Transverse colon (tissue), 3 donors: Measurements from ENCODE around the gene FNBP1.

Experiments
- CTCF ChIP-seq, 5 experiments: fragments of 200-600 bp in 3 of 5; fragments of 450-650 bp in 2 of 5; sonication (generic) in 3 of 5; IDR thresholded peaks; 1 replicate in 2 of 5; 2 replicates in 3 of 5; pipeline ENCODE4 v1.5.1; 2016 to 2017; ENCODE audit warnings: antibody characterized with exemption in 5 of 5, inconsistent platforms in 3 of 5, mild to moderate bottlenecking in 2 of 5, moderate library complexity in 1 of 5
- EP300 ChIP-seq: sonication (generic); formaldehyde crosslinking; IDR thresholded peaks from one replicate; pipeline ENCODE4 v1.6.1; 2017; ENCODE audit warnings: antibody characterized with exemption, low read depth
- POLR2A ChIP-seq: fragments of 450-650 bp; IDR thresholded peaks from one replicate; pipeline ENCODE4 v1.6.1; 2016; ENCODE audit warnings: antibody characterized with exemption, mild to moderate bottlenecking, moderate library complexity

GRCh38 chr9:130072515-130073235 is 29.7 kb upstream of the FNBP1 start:
- no peak for TF ChIP-seq POLR2A
- TF ChIP-seq CTCF (IDR thresholded peaks at IDR 0.05) = no peak
- no peak for TF ChIP-seq EP300
